Skeletal muscle satellite cell (primary cell): ENCODE results near the gene PLEKHG3.

Experiments used
- H3K27me3 ChIP-seq: 2 replicates; pipeline ENCODE4 v1.7.0; 2013; ENCODE audit warnings: low read length; ENCODE audit not compliant: control insufficient read depth, insufficient read depth
- H3K36me3 ChIP-seq: 2 replicates; pipeline ENCODE4 v1.7.0; 2013; ENCODE audit warnings: mild to moderate bottlenecking, control low read depth, low read length; ENCODE audit not compliant: insufficient read depth
- H3K4me1 ChIP-seq: 2 replicates; pipeline ENCODE4 v1.7.0; 2013; ENCODE audit warnings: low read length; ENCODE audit not compliant: control insufficient read depth, insufficient read depth
- H3K4me2 ChIP-seq: 2 replicates; pipeline ENCODE4 v1.7.0; 2013; ENCODE audit warnings: mild to moderate bottlenecking, low read length
- H3K4me3 ChIP-seq: 2 replicates; pipeline ENCODE4 v1.7.0; 2013; ENCODE audit warnings: low read length
- H3K9ac ChIP-seq: 2 replicates; pipeline ENCODE4 v1.7.0; 2013; ENCODE audit warnings: mild to moderate bottlenecking, low read depth, low read length, moderate library complexity
- H3K9me3 ChIP-seq: replicated peaks from 2 replicates; pipeline ENCODE4 v1.7.0; 2013; ENCODE audit warnings: mild to moderate bottlenecking, control low read depth, low read length

Gene PLEKHG3

GRCh38 chr14:64676410-64677008 lies 27.7 kb upstream of the PLEKHG3 start:
- no peak overlapping the region for H3K4me3 ChIP-seq
- H3K4me1 ChIP-seq: no peaks in the 10 kb centered on the region
- no peaks in the 10 kb centered on the region for H3K9me3 ChIP-seq
- peaks cover 14% of the 10 kb centered on the region for H3K27me3 ChIP-seq
- H3K9ac ChIP-seq: no peak overlapping the region
- no peaks in the 10 kb centered on the region for H3K36me3 ChIP-seq
- H3K4me2 ChIP-seq: no peak overlapping the region

GRCh38 chr14:64680013-64680713 lies 24.1 kb upstream of the PLEKHG3 start:
- H3K36me3 ChIP-seq: no peaks in the 10 kb centered on the region
- no peaks in the 10 kb centered on the region for H3K27me3 ChIP-seq
- H3K9ac ChIP-seq: no peak overlapping the region
- H3K4me1 ChIP-seq: peaks cover 10% of the 10 kb centered on the region
- no peak overlapping the region for H3K4me2 ChIP-seq
- no peak overlapping the region for H3K4me3 ChIP-seq
- no peaks in the 10 kb centered on the region for H3K9me3 ChIP-seq

GRCh38 chr14:64680714-64681065 lies 23.5 kb upstream of the PLEKHG3 start:
- Histone ChIP-seq H3K4me3 (no peak overlapping the region), H3K9me3 (no peaks in the 10 kb centered on the region), H3K9ac (no peak overlapping the region), H3K27me3 (no peaks in the 10 kb centered on the region), H3K4me1 (peaks cover 10% of the 10 kb centered on the region), H3K36me3 (no peaks in the 10 kb centered on the region), H3K4me2 (no peak overlapping the region)

- Histone ChIP-seq H3K9ac (peak overlapping the region; percentile 43), H3K4me2 (no peak overlapping the region), H3K4me1 (peaks cover 10% of the 10 kb centered on the region), H3K36me3 (no peaks in the 10 kb centered on the region), H3K4me3 (no peak overlapping the region), H3K9me3 (no peaks in the 10 kb centered on the region), H3K27me3 (no peaks in the 10 kb centered on the region)
Observed at GRCh38 chr14:64681796-64682710, 22.2 kb upstream of the PLEKHG3 start.

GRCh38 chr14:64682843-64683242 lies 21.4 kb upstream of the PLEKHG3 start:
- no peaks in the 10 kb centered on the region for H3K9me3 ChIP-seq
- no peaks in the 10 kb centered on the region for H3K27me3 ChIP-seq
- no peaks in the 10 kb centered on the region for H3K36me3 ChIP-seq
- no peak overlapping the region for H3K4me2 ChIP-seq
- H3K4me3 ChIP-seq: no peak overlapping the region
- no peak overlapping the region for H3K9ac ChIP-seq
- peaks cover 10% of the 10 kb centered on the region for H3K4me1 ChIP-seq

GRCh38 chr14:64683264-64683663 lies 21.0 kb upstream of the PLEKHG3 start:
- peaks cover under 1% of the 10 kb centered on the region for H3K27me3 ChIP-seq
- no peaks in the 10 kb centered on the region for H3K36me3 ChIP-seq
- no peak overlapping the region for H3K9ac ChIP-seq
- H3K4me1 ChIP-seq: peaks cover 10% of the 10 kb centered on the region
- H3K4me3 ChIP-seq: no peak overlapping the region
- H3K4me2 ChIP-seq: no peak overlapping the region
- H3K9me3 ChIP-seq: no peaks in the 10 kb centered on the region

- H3K27me3 ChIP-seq: peaks cover 9% of the 10 kb centered on the region
- no peaks in the 10 kb centered on the region for H3K36me3 ChIP-seq
- H3K4me2 ChIP-seq: no peak overlapping the region
- H3K4me3 ChIP-seq: no peak overlapping the region
- peaks cover 10% of the 10 kb centered on the region for H3K4me1 ChIP-seq
- no peaks in the 10 kb centered on the region for H3K9me3 ChIP-seq
- H3K9ac ChIP-seq: no peak overlapping the region
Observed at GRCh38 chr14:64684091-64684490, 20.1 kb upstream of the PLEKHG3 start.

- Histone ChIP-seq H3K9me3 (no peaks in the 10 kb centered on the region), H3K4me3 (no peak overlapping the region), H3K9ac (no peak overlapping the region), H3K4me2 (no peak overlapping the region), H3K4me1 (peaks cover 10% of the 10 kb centered on the region), H3K27me3 (peaks cover 14% of the 10 kb centered on the region), H3K36me3 (no peaks in the 10 kb centered on the region)
Observed at GRCh38 chr14:64685371-64686281, 18.6 kb upstream of the PLEKHG3 start.

GRCh38 chr14:64686282-64686615 lies 18.0 kb upstream of the PLEKHG3 start:
- Histone ChIP-seq H3K4me2 (no peak overlapping the region), H3K9ac (no peak overlapping the region), H3K27me3 (peaks cover 14% of the 10 kb centered on the region), H3K4me3 (no peak overlapping the region), H3K4me1 (peaks cover 10% of the 10 kb centered on the region), H3K36me3 (no peaks in the 10 kb centered on the region), H3K9me3 (no peaks in the 10 kb centered on the region)

- H3K9me3 ChIP-seq: no peaks in the 10 kb centered on the region
- H3K4me3 ChIP-seq: no peak overlapping the region
- no peaks in the 10 kb centered on the region for H3K4me1 ChIP-seq
- H3K9ac ChIP-seq: no peak overlapping the region
- H3K36me3 ChIP-seq: no peaks in the 10 kb centered on the region
- no peak overlapping the region for H3K4me2 ChIP-seq
- peaks cover 24% of the 10 kb centered on the region for H3K27me3 ChIP-seq
Observed at GRCh38 chr14:64688031-64688430, 16.2 kb upstream of the PLEKHG3 start.

GRCh38 chr14:64688811-64689281 lies 15.4 kb upstream of the PLEKHG3 start:
- H3K4me2 ChIP-seq: no peak overlapping the region
- no peak overlapping the region for H3K9ac ChIP-seq
- H3K4me3 ChIP-seq: no peak overlapping the region
- peaks cover 32% of the 10 kb centered on the region for H3K27me3 ChIP-seq
- no peaks in the 10 kb centered on the region for H3K36me3 ChIP-seq
- H3K9me3 ChIP-seq: no peaks in the 10 kb centered on the region
- no peaks in the 10 kb centered on the region for H3K4me1 ChIP-seq
